PC-9 (cell line): ENCODE measurements around the gene BHLHE41.

Experiments used
- EZH2 ChIP-seq: fragments of 200-600 bp; sonication (generic); IDR thresholded peaks from 2 replicates; pipeline ENCODE4 v1.8.0; 2017; ENCODE audit warnings: antibody characterized with exemption, low read depth
- TF ChIP-seq, protein P1 (sequence below): fragments of 200-600 bp; sonication (generic); conservative IDR thresholded peaks from 2 replicates; pipeline ENCODE4 v1.6.1; 2017; ENCODE audit warnings: mixed run types, antibody characterized with exemption, mild to moderate bottlenecking, moderate library complexity

DNA sequence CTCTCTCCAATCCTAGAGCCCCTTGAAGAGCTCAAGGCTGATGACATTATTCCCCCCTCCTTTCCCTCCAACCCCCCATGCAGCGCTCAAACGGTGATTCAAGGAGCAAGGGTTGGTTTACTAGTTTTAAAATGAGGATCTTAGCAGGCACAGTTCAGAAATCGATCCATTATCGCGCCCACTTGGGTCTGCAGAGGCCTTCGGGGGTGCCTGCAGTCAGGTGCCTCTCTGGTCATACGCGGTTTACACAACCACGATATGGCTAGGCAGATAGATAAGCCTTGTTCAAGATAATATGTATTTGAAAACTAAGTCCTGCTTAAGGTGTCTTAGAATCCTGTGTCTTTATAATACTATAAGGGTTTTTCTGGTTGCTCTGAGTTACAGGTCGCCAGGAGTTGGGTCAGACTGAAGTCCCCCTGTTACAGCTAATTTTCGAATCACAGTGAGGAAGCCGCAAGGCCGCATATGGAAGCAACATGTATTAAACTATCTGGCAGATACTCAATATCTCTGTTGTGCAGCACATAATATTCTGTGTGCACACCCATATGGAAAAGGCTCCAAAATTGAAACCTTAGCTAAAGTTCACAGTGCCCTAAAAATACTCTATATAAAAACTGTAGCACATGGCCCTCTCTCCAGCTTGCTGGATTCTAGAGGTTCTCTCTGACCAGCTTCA is 10.0 kb downstream of the BHLHE41 start:
- TF ChIP-seq, protein P1, sequence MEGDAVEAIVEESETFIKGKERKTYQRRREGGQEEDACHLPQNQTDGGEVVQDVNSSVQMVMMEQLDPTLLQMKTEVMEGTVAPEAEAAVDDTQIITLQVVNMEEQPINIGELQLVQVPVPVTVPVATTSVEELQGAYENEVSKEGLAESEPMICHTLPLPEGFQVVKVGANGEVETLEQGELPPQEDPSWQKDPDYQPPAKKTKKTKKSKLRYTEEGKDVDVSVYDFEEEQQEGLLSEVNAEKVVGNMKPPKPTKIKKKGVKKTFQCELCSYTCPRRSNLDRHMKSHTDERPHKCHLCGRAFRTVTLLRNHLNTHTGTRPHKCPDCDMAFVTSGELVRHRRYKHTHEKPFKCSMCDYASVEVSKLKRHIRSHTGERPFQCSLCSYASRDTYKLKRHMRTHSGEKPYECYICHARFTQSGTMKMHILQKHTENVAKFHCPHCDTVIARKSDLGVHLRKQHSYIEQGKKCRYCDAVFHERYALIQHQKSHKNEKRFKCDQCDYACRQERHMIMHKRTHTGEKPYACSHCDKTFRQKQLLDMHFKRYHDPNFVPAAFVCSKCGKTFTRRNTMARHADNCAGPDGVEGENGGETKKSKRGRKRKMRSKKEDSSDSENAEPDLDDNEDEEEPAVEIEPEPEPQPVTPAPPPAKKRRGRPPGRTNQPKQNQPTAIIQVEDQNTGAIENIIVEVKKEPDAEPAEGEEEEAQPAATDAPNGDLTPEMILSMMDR = no peak
- TF ChIP-seq EZH2 = no peak
